ENCODE results near the gene OST4. TPM values are rescaled to one million over a fixed set of nuclear protein-coding genes. Genes with fewer than 3 reads are reported as not detected.

OST4 gene
- polyA plus RNA-seq, 3 donors: 209 to 635 (median 615) TPM

DNA sequence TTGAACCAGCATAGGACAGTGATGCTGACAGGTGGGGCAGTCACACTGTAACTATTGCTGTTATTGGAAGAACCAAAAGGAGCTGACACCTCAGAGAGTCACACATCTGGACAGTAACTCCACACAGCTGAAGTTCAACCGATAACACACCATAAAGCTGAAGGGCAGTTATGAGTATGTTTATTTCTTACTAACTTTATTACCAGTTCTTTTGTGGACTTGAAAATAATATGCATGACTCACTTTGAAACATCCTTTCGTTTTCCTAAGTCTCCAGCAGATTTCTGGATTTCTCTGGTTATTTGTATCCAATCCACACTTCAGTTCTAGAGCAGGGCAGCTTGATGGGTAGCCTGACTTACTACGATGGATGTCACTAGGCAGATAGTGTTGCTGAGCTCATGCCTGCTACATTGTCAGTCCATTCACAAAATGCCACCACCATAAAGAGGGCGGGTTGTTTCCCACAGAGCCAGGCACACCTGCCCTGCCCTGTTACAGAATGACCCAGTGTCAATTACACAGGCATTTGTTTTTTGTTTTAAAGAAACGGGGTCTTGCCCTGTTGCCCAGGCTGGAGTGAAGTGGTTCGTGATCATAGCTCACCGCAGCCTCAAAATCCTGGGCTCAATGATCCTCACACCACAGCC is 28.3 kb downstream of the OST4 start:
- Histone ChIP-seq H3K4me1 (ENCODE audit: control insufficient read depth in 1 of 2, insufficient read depth in 2 of 2, low read length in 2 of 2) (no peaks in the 10 kb centered on the region), H2AFZ (ENCODE audit: insufficient read depth, low read depth, low read length, poor library complexity, severe bottlenecking) (no peak overlapping the region), H3K27ac (ENCODE audit: low read depth in 1 of 2, low read length in 2 of 2) (no peak overlapping the region), H3K79me2 (ENCODE audit: insufficient read depth, low read length) (no peaks in the 10 kb centered on the region), H3K9ac (ENCODE audit: insufficient read depth, low read length, poor library complexity, severe bottlenecking) (no peak overlapping the region), H4K20me1 (ENCODE audit: insufficient read depth, low read length) (no peaks in the 10 kb centered on the region), H3K36me3 (replicated peaks in 1 of 2; ENCODE audit: control insufficient read depth in 1 of 2, insufficient read depth in 2 of 2, low read length in 2 of 2) (peaks cover 42 to 52% of the 10 kb centered on the region in 2 donors), H3K27me3 (ENCODE audit: control insufficient read depth in 2 of 2, insufficient read depth in 2 of 2, low read length in 2 of 2) (no peaks in the 10 kb centered on the region), H3K4me3 (replicated peaks in 1 of 3; ENCODE audit: low read depth in 2 of 3, low read length in 3 of 3) (no peak overlapping the region), H3K4me2 (replicated peaks; ENCODE audit: extremely low read depth, low read length, poor library complexity, severe bottlenecking) (no peak overlapping the region), H3K9me3 (replicated peaks in 1 of 2; ENCODE audit: control insufficient read depth in 1 of 2, insufficient read depth in 1 of 2, low read length in 2 of 2) (no peaks in the 10 kb centered on the region)
- H3K27me3 Mint-ChIP-seq (ENCODE audit: low read depth in 3 of 3): no peaks in the 10 kb centered on the region
- H3K27ac Mint-ChIP-seq: no peak overlapping the region
- DNase-seq: no peak
- no peaks in the 10 kb centered on the region for H3K4me1 Mint-ChIP-seq
- H3K4me3 Mint-ChIP-seq: no peak overlapping the region
- WGBS (ENCODE audit: insufficient coverage): 93% methylated on average over 3 of the region's 7 CpGs
- intact Hi-C loops (cut with micrococcal nuclease): no loop called here
- H3K9me3 Mint-ChIP-seq: no peaks in the 10 kb centered on the region
- TF ChIP-seq, protein P1, sequence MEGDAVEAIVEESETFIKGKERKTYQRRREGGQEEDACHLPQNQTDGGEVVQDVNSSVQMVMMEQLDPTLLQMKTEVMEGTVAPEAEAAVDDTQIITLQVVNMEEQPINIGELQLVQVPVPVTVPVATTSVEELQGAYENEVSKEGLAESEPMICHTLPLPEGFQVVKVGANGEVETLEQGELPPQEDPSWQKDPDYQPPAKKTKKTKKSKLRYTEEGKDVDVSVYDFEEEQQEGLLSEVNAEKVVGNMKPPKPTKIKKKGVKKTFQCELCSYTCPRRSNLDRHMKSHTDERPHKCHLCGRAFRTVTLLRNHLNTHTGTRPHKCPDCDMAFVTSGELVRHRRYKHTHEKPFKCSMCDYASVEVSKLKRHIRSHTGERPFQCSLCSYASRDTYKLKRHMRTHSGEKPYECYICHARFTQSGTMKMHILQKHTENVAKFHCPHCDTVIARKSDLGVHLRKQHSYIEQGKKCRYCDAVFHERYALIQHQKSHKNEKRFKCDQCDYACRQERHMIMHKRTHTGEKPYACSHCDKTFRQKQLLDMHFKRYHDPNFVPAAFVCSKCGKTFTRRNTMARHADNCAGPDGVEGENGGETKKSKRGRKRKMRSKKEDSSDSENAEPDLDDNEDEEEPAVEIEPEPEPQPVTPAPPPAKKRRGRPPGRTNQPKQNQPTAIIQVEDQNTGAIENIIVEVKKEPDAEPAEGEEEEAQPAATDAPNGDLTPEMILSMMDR (IDR thresholded peaks at IDR 0.05): no peak
- H3K36me3 Mint-ChIP-seq: peaks cover 44 to 50% of the 10 kb centered on the region in 2 donors

DNA sequence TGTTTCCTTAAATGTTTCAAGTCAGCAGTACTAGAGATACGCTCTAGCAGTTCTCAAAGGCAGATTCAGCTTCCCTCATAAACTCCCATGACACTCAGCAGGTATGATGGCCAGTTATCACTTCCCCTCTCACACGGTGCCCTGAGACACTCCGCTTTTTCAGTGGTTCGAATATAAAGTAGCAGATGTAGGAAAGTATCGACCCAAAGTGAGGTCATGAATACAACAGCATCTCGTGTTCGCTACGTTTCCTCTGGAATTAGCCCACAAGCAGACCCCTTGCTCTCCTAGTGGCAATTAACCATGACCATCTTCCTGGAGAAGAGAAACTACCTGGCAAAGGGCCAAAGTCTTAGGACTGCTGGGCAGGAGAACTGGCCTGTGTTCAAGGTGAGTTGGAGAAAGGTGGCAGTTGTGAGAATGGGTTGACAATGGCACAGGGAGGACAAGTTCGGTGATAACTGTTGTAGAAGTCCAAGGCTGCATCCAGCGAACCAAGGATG is 29.2 kb downstream of the OST4 start:
- Mint-ChIP-seq H3K9me3 (no peaks in the 10 kb centered on the region), H3K4me3 (no peak overlapping the region), H3K36me3 (peaks cover 53 to 59% of the 10 kb centered on the region in 2 donors), H3K27ac (peak overlapping the region in 1 of 7 donors; percentile 55), H3K4me1 (no peaks in the 10 kb centered on the region), H3K27me3 (ENCODE audit: low read depth in 3 of 3) (no peaks in the 10 kb centered on the region)
- no peak overlapping the region for H3K4me2 ChIP-seq (replicated peaks; ENCODE audit: extremely low read depth, low read length, poor library complexity, severe bottlenecking)
- no peak overlapping the region for H2AFZ ChIP-seq (ENCODE audit: insufficient read depth, low read depth, low read length, poor library complexity, severe bottlenecking)
- no peak overlapping the region for H3K4me3 ChIP-seq (replicated peaks in 1 of 3; ENCODE audit: low read depth in 2 of 3, low read length in 3 of 3)
- intact Hi-C loops (cut with micrococcal nuclease): no loop called here
- H3K9ac ChIP-seq (ENCODE audit: insufficient read depth, low read length, poor library complexity, severe bottlenecking): no peak overlapping the region
- no peaks in the 10 kb centered on the region for H3K4me1 ChIP-seq (ENCODE audit: control insufficient read depth in 1 of 2, insufficient read depth in 2 of 2, low read length in 2 of 2)
- no peaks in the 10 kb centered on the region for H3K9me3 ChIP-seq (replicated peaks in 1 of 2; ENCODE audit: control insufficient read depth in 1 of 2, insufficient read depth in 1 of 2, low read length in 2 of 2)
- peaks cover 51 to 61% of the 10 kb centered on the region in 2 donors for H3K36me3 ChIP-seq (replicated peaks in 1 of 2; ENCODE audit: control insufficient read depth in 1 of 2, insufficient read depth in 2 of 2, low read length in 2 of 2)
- no peak for DNase-seq
- H4K20me1 ChIP-seq (ENCODE audit: insufficient read depth, low read length): no peaks in the 10 kb centered on the region
- H3K79me2 ChIP-seq (ENCODE audit: insufficient read depth, low read length): no peaks in the 10 kb centered on the region
- 100% methylated on average over 2 of the region's 10 CpGs for WGBS (ENCODE audit: insufficient coverage)
- TF ChIP-seq, protein P1 (IDR thresholded peaks at IDR 0.05): no peak
- peak overlapping the region in 1 of 2 donors; percentile 3 for H3K27ac ChIP-seq (ENCODE audit: low read depth in 1 of 2, low read length in 2 of 2)
- H3K27me3 ChIP-seq (ENCODE audit: control insufficient read depth in 2 of 2, insufficient read depth in 2 of 2, low read length in 2 of 2): no peaks in the 10 kb centered on the region

Data from CD14-positive monocyte (primary cell).